Measurements from ENCODE around the gene TSEN54.
A peak's percentile ranks its signal among the peaks of the same experiment; 100 is the strongest.

Gene TSEN54

DNA sequence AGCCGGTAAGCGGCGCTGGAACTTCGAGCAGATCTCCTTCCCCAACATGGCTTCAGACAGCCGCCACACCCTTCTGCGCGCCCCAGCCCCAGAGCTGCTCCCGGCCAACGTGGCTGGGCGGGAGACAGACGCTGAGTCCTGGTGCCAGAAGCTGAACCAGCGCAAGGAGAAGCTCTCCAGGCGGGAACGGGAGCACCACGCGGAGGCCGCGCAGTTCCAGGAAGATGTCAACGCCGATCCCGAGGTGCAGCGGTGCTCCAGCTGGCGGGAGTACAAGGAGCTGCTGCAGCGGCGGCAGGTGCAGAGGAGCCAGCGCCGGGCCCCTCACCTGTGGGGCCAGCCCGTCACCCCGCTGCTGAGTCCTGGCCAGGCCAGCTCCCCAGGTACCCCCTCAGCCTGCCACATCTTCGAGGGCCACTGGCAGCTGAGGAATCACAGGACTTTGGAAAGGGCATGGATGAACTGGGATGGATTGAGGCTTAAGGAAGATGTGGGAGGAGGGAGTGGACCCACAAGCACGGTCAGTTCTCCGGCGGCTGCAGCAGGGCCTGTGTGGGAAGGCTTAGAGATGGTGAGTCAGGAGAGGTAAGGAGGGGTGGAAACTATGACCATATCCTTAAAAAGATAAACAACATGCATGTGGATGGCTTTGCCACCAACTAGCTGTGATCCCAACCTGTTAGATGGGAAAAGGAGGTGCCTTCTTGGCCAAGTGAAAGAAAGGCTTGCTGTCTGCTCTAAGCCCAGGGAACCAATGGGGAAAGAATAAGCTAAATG, 5.8 kb downstream of the TSEN54 start:
- DNase-seq: no peak

GRCh38 chr17:75523647-75524046, 7.3 kb downstream of the TSEN54 start:
- DNase-seq: no peak

GRCh38 chr17:75524269-75524969, 8.1 kb downstream of the TSEN54 start:
- DNase-seq: no peak

- DNase-seq: peak; percentile 79
These were observed 8.9 kb downstream of the TSEN54 start, which contains the start of gene LLGL2 for GRCh38 chr17:75524970-75525805. Gene LLGL2, plus strand, starts transcription at chr17:75525697. Its CDS starts 17,730 bp downstream, at chr17:75543427.

GRCh38 chr17:75525806-75526554, 9.7 kb downstream of the TSEN54 start:
- no peak for DNase-seq

DNA sequence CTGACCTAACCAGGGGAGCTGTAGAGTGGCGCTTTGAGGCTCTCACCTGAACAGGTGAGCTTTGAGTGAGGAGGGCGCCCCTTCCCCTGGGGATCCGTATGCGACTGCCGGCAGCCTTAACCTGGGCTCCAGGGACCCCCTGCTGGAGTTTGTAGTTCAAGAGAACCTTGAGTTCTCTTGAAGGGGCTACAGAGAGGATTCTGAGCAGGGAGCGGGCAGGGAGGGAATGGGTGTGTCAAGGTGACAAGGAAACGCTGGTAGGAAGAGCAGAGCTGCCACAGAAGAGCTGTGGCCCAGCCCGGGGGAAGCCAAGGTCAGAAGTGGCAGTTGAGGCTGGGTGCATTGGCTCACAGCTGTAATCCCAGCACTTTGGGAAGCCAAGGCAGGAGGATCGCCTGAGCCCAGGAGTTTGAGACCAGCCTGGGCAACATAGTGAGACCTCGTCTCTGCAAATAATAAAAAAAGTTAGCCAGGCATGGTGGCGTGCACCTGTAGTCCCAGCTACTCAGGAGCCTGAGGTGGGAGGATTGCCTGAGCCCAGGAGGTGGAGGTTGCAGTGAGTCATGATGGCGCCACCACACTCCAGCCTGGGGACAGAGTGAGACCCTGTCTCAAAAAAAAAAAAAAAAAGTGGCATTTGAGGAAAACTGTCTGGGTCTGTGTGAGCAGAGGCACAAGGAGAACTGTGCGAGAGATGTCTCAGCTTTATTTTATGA, 10.4 kb downstream of the TSEN54 start:
- DNase-seq: no peak

DNA sequence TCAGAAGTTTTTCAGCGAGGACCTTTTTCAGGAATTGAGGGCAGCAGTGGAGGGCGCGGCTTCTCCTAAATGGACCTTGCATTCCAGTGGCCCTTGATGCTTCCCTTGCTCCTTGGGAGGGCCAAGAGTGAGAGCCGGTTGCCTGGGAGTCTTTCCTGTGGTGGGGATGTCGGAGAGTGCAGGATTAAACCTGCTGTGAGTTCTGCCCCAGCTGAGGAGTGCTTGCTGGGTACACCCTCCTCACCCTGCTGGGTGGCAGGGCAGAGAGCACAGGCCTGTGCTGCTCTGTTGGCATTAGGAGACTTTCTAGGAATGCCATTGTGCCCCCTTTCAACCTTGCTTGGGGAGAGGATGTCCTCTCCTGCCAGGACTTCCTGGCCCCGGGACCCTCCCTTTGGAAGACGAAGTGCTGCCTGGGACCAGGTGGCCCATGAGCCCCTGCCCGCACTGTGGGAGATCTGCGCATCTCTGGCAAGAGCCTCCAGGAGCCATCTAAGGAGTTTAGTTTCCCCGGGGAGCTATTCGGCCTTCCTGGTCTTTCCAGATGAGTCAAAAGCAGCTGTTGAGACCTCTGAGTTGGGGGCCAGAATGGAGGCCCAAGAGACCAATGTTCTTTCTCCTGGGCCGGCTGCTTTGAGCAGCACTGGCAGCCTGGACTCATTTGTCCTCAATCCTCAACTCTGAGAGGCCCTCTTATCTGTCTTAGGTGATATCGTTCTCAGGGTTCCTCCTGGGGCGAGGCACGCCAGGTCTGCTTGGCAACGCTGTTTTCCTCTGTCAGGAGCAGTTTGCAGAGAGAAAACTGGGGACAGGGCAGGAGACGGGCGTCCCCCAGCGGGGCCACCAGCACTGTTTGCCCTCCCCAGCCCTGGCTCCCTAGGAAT, 14.8 kb downstream of the TSEN54 start:
- no peak for DNase-seq

DNA sequence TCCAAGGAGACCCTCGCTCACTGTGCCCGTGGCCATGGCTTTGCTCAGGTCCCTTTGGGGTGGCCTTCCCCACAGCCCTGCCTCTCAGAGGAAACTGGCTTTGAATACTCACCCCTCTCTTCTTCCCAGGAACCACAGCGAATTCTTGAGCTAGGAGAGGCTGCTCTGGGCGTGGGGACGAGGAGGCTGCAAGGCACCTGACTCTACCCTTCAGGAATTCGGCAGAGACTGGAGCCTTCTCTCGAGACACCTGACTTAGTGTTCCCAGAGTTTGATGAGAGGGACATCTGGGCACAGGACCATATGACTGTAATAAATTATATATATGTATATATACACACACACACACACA, 15.4 kb downstream of the TSEN54 start:
- no peak for DNase-seq

GRCh38 chr17:75535119-75535537, 18.8 kb downstream of the TSEN54 start:
- DNase-seq: peak; percentile 35

- no peak for DNase-seq
These were observed 19.5 kb downstream of the TSEN54 start for GRCh38 chr17:75535871-75536270.

GRCh38 chr17:75536366-75536765, 20.0 kb downstream of the TSEN54 start:
- DNase-seq: no peak

GRCh38 chr17:75539967-75540729, 23.8 kb downstream of the TSEN54 start:
- no peak for DNase-seq

- no peak for DNase-seq
These were observed 24.7 kb downstream of the TSEN54 start for GRCh38 chr17:75540923-75541503.

DNA sequence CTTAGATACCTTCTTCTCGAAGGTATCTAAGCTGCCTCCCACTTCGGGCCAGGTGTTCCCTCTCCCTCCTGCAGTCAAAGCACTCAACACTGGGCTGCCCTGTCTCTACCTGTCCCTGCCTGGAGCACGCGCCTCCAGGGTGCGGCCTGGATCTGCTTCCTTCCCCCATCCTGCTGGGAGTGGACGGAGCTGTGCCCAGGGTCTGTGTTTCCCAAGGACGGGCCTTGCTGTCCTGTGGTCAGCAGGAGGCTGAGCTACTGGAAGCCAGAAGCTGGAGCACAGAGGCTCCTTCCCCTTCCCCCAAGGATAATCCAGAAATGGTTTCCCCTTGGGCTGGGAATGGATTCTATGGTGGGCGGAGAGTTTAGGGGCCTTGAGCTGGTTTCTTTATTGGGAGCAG, 25.9 kb downstream of the TSEN54 start:
- no peak for DNase-seq

DNA sequence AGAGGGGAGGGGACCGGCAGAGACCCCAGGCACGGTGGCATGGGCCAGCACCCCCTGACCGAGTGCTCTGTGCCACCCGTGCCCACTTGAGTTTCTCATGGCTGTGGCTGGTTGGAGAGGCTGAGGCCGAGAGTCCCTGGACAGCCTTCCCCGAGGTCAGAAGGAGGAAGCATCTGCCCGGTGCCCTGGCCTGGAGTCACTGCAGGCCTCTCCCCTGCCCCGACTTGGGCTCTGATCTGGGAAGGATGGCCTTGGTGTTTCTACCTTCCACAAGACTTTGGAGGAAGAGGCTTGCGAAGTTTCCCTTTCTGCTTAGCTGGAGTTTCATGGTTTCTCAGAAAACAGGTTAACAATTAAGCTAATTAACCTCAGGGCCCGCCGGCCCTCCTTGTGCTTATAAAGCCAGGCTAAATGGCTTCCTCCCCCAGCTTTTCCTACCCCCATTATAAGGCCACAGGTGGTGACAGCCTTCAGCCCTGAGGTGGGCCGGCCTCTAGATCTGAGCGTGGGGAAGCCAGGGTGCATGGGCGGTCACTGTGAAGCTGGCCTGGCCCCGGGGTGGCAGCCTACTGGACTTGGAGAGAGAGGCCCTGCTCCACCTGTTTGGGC, 26.5 kb downstream of the TSEN54 start:
- no peak for DNase-seq

- no peak for DNase-seq
These were observed 27.9 kb downstream of the TSEN54 start for GRCh38 chr17:75544250-75544649.

GRCh38 chr17:75546181-75546580, 29.9 kb downstream of the TSEN54 start:
- DNase-seq: no peak

- DNase-seq: no peak
These were observed 30.8 kb downstream of the TSEN54 start for GRCh38 chr17:75547091-75547490.

GRCh38 chr17:75548813-75549212, 32.5 kb downstream of the TSEN54 start:
- DNase-seq: no peak

Measured in activated CD4-positive, alpha-beta T cell treated with anti-CD3 and anti-CD28 coated beads, Interleukin-2, amount 50 U/mL, for 1 hour (primary cell).